Measurements from ENCODE around the gene NGB.

DNA sequence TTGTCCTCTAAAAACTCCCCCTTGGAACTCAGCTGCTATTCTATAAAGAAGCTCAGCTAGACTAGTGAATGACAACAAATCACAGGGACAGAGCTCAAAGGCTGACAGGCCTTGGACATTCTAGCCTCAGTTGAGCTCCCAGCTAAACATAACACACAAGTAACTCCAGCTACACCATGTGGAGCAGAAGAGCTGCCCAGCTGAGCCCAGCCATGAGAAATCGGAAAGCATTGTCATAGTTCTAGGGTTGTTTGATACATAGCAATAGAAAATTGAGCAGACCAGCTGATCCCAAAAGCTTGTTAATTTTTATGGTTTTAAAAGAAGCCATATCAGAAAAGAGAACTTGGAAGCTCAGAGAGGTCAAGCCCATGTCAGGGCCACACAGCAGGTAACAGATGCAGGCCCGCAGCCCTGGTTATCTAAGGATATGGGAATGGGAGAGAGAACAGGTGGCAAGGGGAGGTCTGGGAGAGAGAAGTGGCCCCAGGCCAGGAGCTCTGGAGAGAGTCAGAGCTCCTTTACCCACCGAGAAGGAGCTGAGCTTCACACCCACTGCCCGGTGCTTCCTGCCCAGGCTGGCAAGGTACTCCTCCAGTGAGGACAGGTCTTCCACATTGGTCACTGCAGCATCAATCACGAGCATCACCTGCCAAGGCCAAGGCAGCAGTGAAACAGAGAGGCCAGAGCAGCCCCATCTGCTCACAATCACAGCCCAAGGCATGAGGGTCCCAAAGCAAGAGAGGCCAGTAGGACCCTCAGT is 2.9 kb downstream of the NGB start:
- TF ChIP-seq, protein P1, sequence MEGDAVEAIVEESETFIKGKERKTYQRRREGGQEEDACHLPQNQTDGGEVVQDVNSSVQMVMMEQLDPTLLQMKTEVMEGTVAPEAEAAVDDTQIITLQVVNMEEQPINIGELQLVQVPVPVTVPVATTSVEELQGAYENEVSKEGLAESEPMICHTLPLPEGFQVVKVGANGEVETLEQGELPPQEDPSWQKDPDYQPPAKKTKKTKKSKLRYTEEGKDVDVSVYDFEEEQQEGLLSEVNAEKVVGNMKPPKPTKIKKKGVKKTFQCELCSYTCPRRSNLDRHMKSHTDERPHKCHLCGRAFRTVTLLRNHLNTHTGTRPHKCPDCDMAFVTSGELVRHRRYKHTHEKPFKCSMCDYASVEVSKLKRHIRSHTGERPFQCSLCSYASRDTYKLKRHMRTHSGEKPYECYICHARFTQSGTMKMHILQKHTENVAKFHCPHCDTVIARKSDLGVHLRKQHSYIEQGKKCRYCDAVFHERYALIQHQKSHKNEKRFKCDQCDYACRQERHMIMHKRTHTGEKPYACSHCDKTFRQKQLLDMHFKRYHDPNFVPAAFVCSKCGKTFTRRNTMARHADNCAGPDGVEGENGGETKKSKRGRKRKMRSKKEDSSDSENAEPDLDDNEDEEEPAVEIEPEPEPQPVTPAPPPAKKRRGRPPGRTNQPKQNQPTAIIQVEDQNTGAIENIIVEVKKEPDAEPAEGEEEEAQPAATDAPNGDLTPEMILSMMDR (IDR thresholded peaks at IDR 0.05) = no peak
- no peak for TF ChIP-seq EP300 (IDR thresholded peaks at IDR 0.05)
- no peak for TF ChIP-seq POLR2AphosphoS5 (IDR thresholded peaks at IDR 0.05)

All from esophagus muscularis mucosa (tissue), 4 donors.